K562 (cell line): Measurements from ENCODE around the gene NARF. TPM values are rescaled to one million over a fixed set of nuclear protein-coding genes. Genes with fewer than 3 reads are reported as not detected.
A peak's percentile ranks its signal among the peaks of the same experiment; 100 is the strongest.

Source experiments
- BCOR ChIP-seq: fragments of 450-650 bp; IDR thresholded peaks from 2 replicates; pipeline ENCODE4 v1.6.1; 2016
- FOXK1 ChIP-seq: sonication (generic); formaldehyde crosslinking; IDR thresholded peaks from 2 replicates; pipeline ENCODE4 v1.8.0; 2022; ENCODE audit warnings: missing genetic modification reagents, mild to moderate bottlenecking, borderline replicate concordance
- HMGN3 ChIP-seq: IDR thresholded peaks from 2 replicates; pipeline ENCODE4 v1.6.1; 2011; ENCODE audit warnings: borderline replicate concordance, low read depth, mild to moderate bottlenecking, mixed read lengths, low read length; ENCODE audit not compliant: insufficient read length; ENCODE audit errors: extremely low read depth
- MAZ ChIP-seq, 2 experiments: fragments of 450-650 bp in 1 of 2; sonication (generic) in 1 of 2; formaldehyde crosslinking; IDR thresholded peaks in 1 of 2; conservative IDR thresholded peaks in 1 of 2; 2 replicates each; pipeline versions ENCODE4 v1.4.0 to v1.5.0; 2020; ENCODE audit warnings: mild to moderate bottlenecking in 1 of 2, missing genetic modification reagents in 1 of 2
- MCM3 ChIP-seq: fragments of 450-650 bp; IDR thresholded peaks from 2 replicates; pipeline ENCODE4 v1.6.1; 2016
- NR0B1 ChIP-seq: fragments of 450-650 bp; IDR thresholded peaks from one replicate; pipeline ENCODE4 v1.6.1; 2018; ENCODE audit warnings: mild to moderate bottlenecking, moderate library complexity; ENCODE audit not compliant: partially characterized antibody
- PBX2 ChIP-seq, 2 experiments: IDR thresholded peaks in 1 of 2; conservative IDR thresholded peaks in 1 of 2; 2 replicates each; pipeline ENCODE4 v1.6.1; 2016; ENCODE audit warnings: low read depth in 2 of 2, mild to moderate bottlenecking in 1 of 2, missing compliant biosample characterization in 1 of 2, missing genetic modification characterization in 1 of 2, moderate library complexity in 1 of 2
- RBM14 ChIP-seq: fragments of 200-400 bp; formaldehyde crosslinking; IDR thresholded peaks from 2 replicates; pipeline ENCODE4 v1.6.1; 2018; ENCODE audit warnings: low read depth, mild to moderate bottlenecking, low read length, moderate library complexity, borderline replicate concordance; ENCODE audit not compliant: insufficient read depth
- RFX1 ChIP-seq: fragments of 450-650 bp; IDR thresholded peaks from 2 replicates; pipeline ENCODE4 v1.6.1; 2016; ENCODE audit warnings: mild to moderate bottlenecking, moderate library complexity
- TRIM25 ChIP-seq: fragments of 450-650 bp; IDR thresholded peaks from 2 replicates; pipeline ENCODE4 v1.7.0; 2016; ENCODE audit warnings: borderline replicate concordance
- ZNF445 ChIP-seq: fragments of 250-450 bp; sonication (Bioruptor Pico); IDR thresholded peaks from 2 replicates; pipeline ENCODE4 v1.4.0; 2020; ENCODE audit warnings: low read depth, mild to moderate bottlenecking, moderate library complexity
- ZNF507 ChIP-seq: conservative IDR thresholded peaks from 2 replicates; pipeline ENCODE4 v1.6.1; 2017; ENCODE audit warnings: missing genetic modification characterization, missing compliant biosample characterization
- ZNF57 ChIP-seq: fragments of 450-650 bp; formaldehyde crosslinking; IDR thresholded peaks from 2 replicates; pipeline ENCODE4 v1.4.0; 2020; ENCODE audit warnings: mild to moderate bottlenecking, moderate library complexity
- ZNF696 ChIP-seq: fragments of 250-450 bp; sonication (Bioruptor Pico); conservative IDR thresholded peaks from 2 replicates; pipeline ENCODE4 v1.4.0; 2020; ENCODE audit warnings: mild to moderate bottlenecking, moderate library complexity
- ZNF764 ChIP-seq: fragments of 250-450 bp; sonication (Bioruptor Pico); IDR thresholded peaks from 2 replicates; pipeline ENCODE4 v1.4.0; 2020; ENCODE audit warnings: low read depth, mild to moderate bottlenecking, moderate library complexity
- polyA plus RNA-seq, 8 experiments: library from polyadenylated mRNA; depleted of rRNA in 4 of 8; stranded (reverse) in 5 of 8; unstranded in 3 of 8; fragments of >200 nt; fragmentation: Nextera tagmentation in 2 of 8; fragmentation: Illumina TruSeq in 1 of 8; extraction: Ambion mirVana in 2 of 8; extraction: Trizol in 1 of 8; gene quantifications; 2 replicates each; pipeline versions ENCODE4 v1.2.1 to v1.2.3, GENCODE V29; 2011 to 2014; ENCODE audit warnings: inconsistent platforms in 1 of 8, missing spikeins in 1 of 8
- total RNA-seq, 7 experiments: library from RNA; depleted of rRNA in 6 of 7; stranded (reverse); fragments of >200 nt in 6 of 7; fragmentation: Illumina TruSeq in 2 of 7; extraction: Trizol in 2 of 7; gene quantifications; 2 replicates each; pipeline versions ENCODE4 v1.2.1 to v1.2.3, GENCODE V29; 2011 to 2021; ENCODE audit warnings: low replicate concordance in 1 of 7
- TF ChIP-seq, protein P1 (sequence below), 2 experiments: fragments of 450-650 bp; IDR thresholded peaks; 2 replicates each; pipeline ENCODE4 v1.6.1; 2018; ENCODE audit warnings: mild to moderate bottlenecking in 2 of 2, low read depth in 1 of 2; ENCODE audit not compliant: partially characterized antibody in 2 of 2

The NARF gene
- total and polyA plus RNA-seq, 9 of the 15 experiments (the other 6 are each of a cell fraction or from before 2014, with no cell fraction given) = 60.4 to 423 (median 132) TPM

- TF ChIP-seq PBX2 (CRISPR knock-in tag; IDR thresholded peaks at IDR 0.05; ENCODE audit: low read depth) = no peak
- no peak for TF ChIP-seq PBX2 (tag; conservative IDR thresholded peaks at IDR 0.05; ENCODE audit: low read depth)
- TF ChIP-seq ZNF507 (tag) = no peak
- 0 out of 2 replicates have a peak, but pooled peaks have one; percentile 21 for TF ChIP-seq BCOR
- peak; percentile 63 to 75; a peak in 3 of 4 replicates for TF ChIP-seq MAZ (CRISPR knock-in tag; conservative IDR thresholded peaks at IDR 0.05 in 1 of 2, IDR thresholded peaks at IDR 0.05 in 1 of 2)
- TF ChIP-seq ZNF57 (CRISPR knock-in tag) = no peak
- peak; percentile 93 for TF ChIP-seq FOXK1 (CRISPR knock-in tag)
- no peak for TF ChIP-seq ZNF445
- no peak for TF ChIP-seq RBM14
- no peak for TF ChIP-seq MCM3
- TF ChIP-seq ZNF764 (CRISPR knock-in tag) = no peak
- TF ChIP-seq NR0B1 = no peak
- no peak for TF ChIP-seq TRIM25
- no peak for TF ChIP-seq ZNF696 (CRISPR knock-in tag)
- peak; percentile 92 for TF ChIP-seq HMGN3
- TF ChIP-seq RFX1 = no peak
- TF ChIP-seq, protein P1, sequence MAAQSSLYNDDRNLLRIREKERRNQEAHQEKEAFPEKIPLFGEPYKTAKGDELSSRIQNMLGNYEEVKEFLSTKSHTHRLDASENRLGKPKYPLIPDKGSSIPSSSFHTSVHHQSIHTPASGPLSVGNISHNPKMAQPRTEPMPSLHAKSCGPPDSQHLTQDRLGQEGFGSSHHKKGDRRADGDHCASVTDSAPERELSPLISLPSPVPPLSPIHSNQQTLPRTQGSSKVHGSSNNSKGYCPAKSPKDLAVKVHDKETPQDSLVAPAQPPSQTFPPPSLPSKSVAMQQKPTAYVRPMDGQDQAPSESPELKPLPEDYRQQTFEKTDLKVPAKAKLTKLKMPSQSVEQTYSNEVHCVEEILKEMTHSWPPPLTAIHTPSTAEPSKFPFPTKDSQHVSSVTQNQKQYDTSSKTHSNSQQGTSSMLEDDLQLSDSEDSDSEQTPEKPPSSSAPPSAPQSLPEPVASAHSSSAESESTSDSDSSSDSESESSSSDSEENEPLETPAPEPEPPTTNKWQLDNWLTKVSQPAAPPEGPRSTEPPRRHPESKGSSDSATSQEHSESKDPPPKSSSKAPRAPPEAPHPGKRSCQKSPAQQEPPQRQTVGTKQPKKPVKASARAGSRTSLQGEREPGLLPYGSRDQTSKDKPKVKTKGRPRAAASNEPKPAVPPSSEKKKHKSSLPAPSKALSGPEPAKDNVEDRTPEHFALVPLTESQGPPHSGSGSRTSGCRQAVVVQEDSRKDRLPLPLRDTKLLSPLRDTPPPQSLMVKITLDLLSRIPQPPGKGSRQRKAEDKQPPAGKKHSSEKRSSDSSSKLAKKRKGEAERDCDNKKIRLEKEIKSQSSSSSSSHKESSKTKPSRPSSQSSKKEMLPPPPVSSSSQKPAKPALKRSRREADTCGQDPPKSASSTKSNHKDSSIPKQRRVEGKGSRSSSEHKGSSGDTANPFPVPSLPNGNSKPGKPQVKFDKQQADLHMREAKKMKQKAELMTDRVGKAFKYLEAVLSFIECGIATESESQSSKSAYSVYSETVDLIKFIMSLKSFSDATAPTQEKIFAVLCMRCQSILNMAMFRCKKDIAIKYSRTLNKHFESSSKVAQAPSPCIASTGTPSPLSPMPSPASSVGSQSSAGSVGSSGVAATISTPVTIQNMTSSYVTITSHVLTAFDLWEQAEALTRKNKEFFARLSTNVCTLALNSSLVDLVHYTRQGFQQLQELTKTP (IDR thresholded peaks at IDR 0.05; ENCODE audit: low read depth in 1 of 2, partially characterized antibody in 2 of 2) = no peak
Observed at GRCh38 chr17:82496529-82497434, 38.2 kb downstream of the NARF start (continued).
